ENCODE results near the gene IGSF9.

Gene IGSF9

GRCh38 chr1:159974350-159974965 is 29.0 kb upstream of the IGSF9 start:
- H3K27me3 ChIP-seq (ENCODE audit: insufficient read depth, poor library complexity, severe bottlenecking), result no peaks in the 10 kb centered on the region
- no peaks in the 10 kb centered on the region for H3K4me1 ChIP-seq (ENCODE audit: insufficient read depth, poor library complexity, severe bottlenecking)
- no peak overlapping the region for H3K27ac ChIP-seq (ENCODE audit: poor library complexity, severe bottlenecking)
- TF ChIP-seq, protein P1, sequence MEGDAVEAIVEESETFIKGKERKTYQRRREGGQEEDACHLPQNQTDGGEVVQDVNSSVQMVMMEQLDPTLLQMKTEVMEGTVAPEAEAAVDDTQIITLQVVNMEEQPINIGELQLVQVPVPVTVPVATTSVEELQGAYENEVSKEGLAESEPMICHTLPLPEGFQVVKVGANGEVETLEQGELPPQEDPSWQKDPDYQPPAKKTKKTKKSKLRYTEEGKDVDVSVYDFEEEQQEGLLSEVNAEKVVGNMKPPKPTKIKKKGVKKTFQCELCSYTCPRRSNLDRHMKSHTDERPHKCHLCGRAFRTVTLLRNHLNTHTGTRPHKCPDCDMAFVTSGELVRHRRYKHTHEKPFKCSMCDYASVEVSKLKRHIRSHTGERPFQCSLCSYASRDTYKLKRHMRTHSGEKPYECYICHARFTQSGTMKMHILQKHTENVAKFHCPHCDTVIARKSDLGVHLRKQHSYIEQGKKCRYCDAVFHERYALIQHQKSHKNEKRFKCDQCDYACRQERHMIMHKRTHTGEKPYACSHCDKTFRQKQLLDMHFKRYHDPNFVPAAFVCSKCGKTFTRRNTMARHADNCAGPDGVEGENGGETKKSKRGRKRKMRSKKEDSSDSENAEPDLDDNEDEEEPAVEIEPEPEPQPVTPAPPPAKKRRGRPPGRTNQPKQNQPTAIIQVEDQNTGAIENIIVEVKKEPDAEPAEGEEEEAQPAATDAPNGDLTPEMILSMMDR (IDR thresholded peaks at IDR 0.05; ENCODE audit: poor library complexity, severe bottlenecking), result no peak
- H3K4me3 ChIP-seq (ENCODE audit: severe bottlenecking), result no peak overlapping the region
- ATAC-seq (ENCODE audit: low read depth), result no peak
- no peaks in the 10 kb centered on the region for H3K9me3 ChIP-seq (ENCODE audit: severe bottlenecking)
- no peak for DNase-seq (ENCODE audit: low spot score)
- no peaks in the 10 kb centered on the region for H3K36me3 ChIP-seq (ENCODE audit: low read depth)

GRCh38 chr1:159973350-159973940 is 28.0 kb upstream of the IGSF9 start:
- ATAC-seq (ENCODE audit: low read depth) (no peak), DNase-seq (ENCODE audit: low spot score) (no peak)
- Histone ChIP-seq H3K36me3 (ENCODE audit: low read depth) (no peaks in the 10 kb centered on the region), H3K27me3 (ENCODE audit: insufficient read depth, poor library complexity, severe bottlenecking) (no peaks in the 10 kb centered on the region), H3K9me3 (ENCODE audit: severe bottlenecking) (no peaks in the 10 kb centered on the region), H3K4me1 (ENCODE audit: insufficient read depth, poor library complexity, severe bottlenecking) (no peaks in the 10 kb centered on the region), H3K4me3 (ENCODE audit: severe bottlenecking) (no peak overlapping the region), H3K27ac (ENCODE audit: poor library complexity, severe bottlenecking) (no peak overlapping the region)
- TF ChIP-seq, protein P1 (IDR thresholded peaks at IDR 0.05; ENCODE audit: poor library complexity, severe bottlenecking), result no peak

- no peak overlapping the region for H3K27ac ChIP-seq (ENCODE audit: poor library complexity, severe bottlenecking)
- ATAC-seq (ENCODE audit: low read depth) (no peak), DNase-seq (ENCODE audit: low spot score) (no peak)
- no peaks in the 10 kb centered on the region for H3K4me1 ChIP-seq (ENCODE audit: insufficient read depth, poor library complexity, severe bottlenecking)
- no peaks in the 10 kb centered on the region for H3K27me3 ChIP-seq (ENCODE audit: insufficient read depth, poor library complexity, severe bottlenecking)
- TF ChIP-seq, protein P1 (IDR thresholded peaks at IDR 0.05; ENCODE audit: poor library complexity, severe bottlenecking), result no peak
- no peaks in the 10 kb centered on the region for H3K9me3 ChIP-seq (ENCODE audit: severe bottlenecking)
- no peaks in the 10 kb centered on the region for H3K36me3 ChIP-seq (ENCODE audit: low read depth)
- H3K4me3 ChIP-seq (ENCODE audit: severe bottlenecking), result no peak overlapping the region
These were observed 27.2 kb upstream of the IGSF9 start for GRCh38 chr1:159972443-159973205.

GRCh38 chr1:159970932-159971342 is 25.5 kb upstream of the IGSF9 start:
- Histone ChIP-seq H3K9me3 (ENCODE audit: severe bottlenecking) (no peaks in the 10 kb centered on the region), H3K36me3 (ENCODE audit: low read depth) (no peaks in the 10 kb centered on the region), H3K27me3 (ENCODE audit: insufficient read depth, poor library complexity, severe bottlenecking) (no peaks in the 10 kb centered on the region), H3K27ac (ENCODE audit: poor library complexity, severe bottlenecking) (no peak overlapping the region), H3K4me3 (ENCODE audit: severe bottlenecking) (no peak overlapping the region), H3K4me1 (ENCODE audit: insufficient read depth, poor library complexity, severe bottlenecking) (no peaks in the 10 kb centered on the region)
- TF ChIP-seq, protein P1 (IDR thresholded peaks at IDR 0.05; ENCODE audit: poor library complexity, severe bottlenecking), result no peak
- ATAC-seq (ENCODE audit: low read depth) (no peak), DNase-seq (ENCODE audit: low spot score) (no peak)

Measured in RWPE2 (cell line).